Choroid plexus epithelial cell (primary cell): ENCODE data around the gene BMAL1.

Experiments
- DNase-seq: peaks from one replicate; pipeline ENCODE4 v3.0.0-alpha.2; 2010; ENCODE audit warnings: low read depth
- H3K4me3 ChIP-seq: 2 replicates; pipeline ENCODE4 v1.5.1; 2011; ENCODE audit warnings: low read depth, mild to moderate bottlenecking, control low read depth, low read length, moderate library complexity
- CTCF ChIP-seq: conservative IDR thresholded peaks from 2 replicates; pipeline ENCODE4 v1.5.1; 2011; ENCODE audit warnings: low read depth, mild to moderate bottlenecking, control low read depth, inconsistent platforms, low read length, moderate library complexity

BMAL1 gene

GRCh38 chr11:13357232-13357631 is 79.6 kb downstream of the BMAL1 start:
- DNase-seq, result no peak
- no peak overlapping the region for H3K4me3 ChIP-seq
- TF ChIP-seq CTCF, result no peak

GRCh38 chr11:13358596-13359270 is 81.1 kb downstream of the BMAL1 start:
- no peak for DNase-seq
- no peak overlapping the region for H3K4me3 ChIP-seq
- TF ChIP-seq CTCF, result no peak

GRCh38 chr11:13362596-13363109 is 85.1 kb downstream of the BMAL1 start:
- no peak overlapping the region for H3K4me3 ChIP-seq
- DNase-seq, result no peak
- no peak for TF ChIP-seq CTCF

- DNase-seq, result peak; percentile 30
- H3K4me3 ChIP-seq, result no peak overlapping the region
- TF ChIP-seq CTCF, result no peak
These were observed 86.8 kb downstream of the BMAL1 start for GRCh38 chr11:13364388-13364787.

GRCh38 chr11:13366266-13367026 is 88.9 kb downstream of the BMAL1 start:
- DNase-seq, result no peak
- no peak for TF ChIP-seq CTCF
- no peak overlapping the region for H3K4me3 ChIP-seq

- no peak overlapping the region for H3K4me3 ChIP-seq
- no peak for DNase-seq
- TF ChIP-seq CTCF, result no peak
These were observed 89.5 kb downstream of the BMAL1 start for GRCh38 chr11:13367115-13367514.
